Hematopoietic multipotent progenitor cell treated with erythropoietin and hydrocortisone succinate and interleukin-3 and kit ligand, for 15 days (in vitro differentiated cells): ENCODE data around the gene SRSF12.
"Not testable (repeated sequence)": the region's sequence is repeated elsewhere in the genome, so short reads cannot be mapped to it uniquely, and the experiment has no call there.

Source experiments
- DNase-seq: peaks from one replicate; pipeline ENCODE4 v3.0.0-alpha.2; 2015; ENCODE audit warnings: low spot score

Gene SRSF12

GRCh38 chr6:89071036-89071435 lies 46.8 kb downstream of the SRSF12 start:
- no peak for DNase-seq

GRCh38 chr6:89069536-89070163 lies 48.2 kb downstream of the SRSF12 start:
- DNase-seq: no peak

GRCh38 chr6:89068695-89069094 lies 49.2 kb downstream of the SRSF12 start:
- no peak for DNase-seq

GRCh38 chr6:89067796-89068195 lies 50.1 kb downstream of the SRSF12 start:
- DNase-seq: no peak

- no peak for DNase-seq
Observed at GRCh38 chr6:89066940-89067646, 50.8 kb downstream of the SRSF12 start.

- not testable (repeated sequence) for DNase-seq
Observed at GRCh38 chr6:89066121-89066520, 51.8 kb downstream of the SRSF12 start.

- DNase-seq: not testable (repeated sequence)
Observed at GRCh38 chr6:89064931-89065330, 52.9 kb downstream of the SRSF12 start.

GRCh38 chr6:89063881-89064280 lies 54.0 kb downstream of the SRSF12 start:
- no peak for DNase-seq

GRCh38 chr6:89059227-89059626 lies 58.6 kb downstream of the SRSF12 start:
- DNase-seq: no peak

- no peak for DNase-seq
Observed at GRCh38 chr6:89058627-89059026, 59.2 kb downstream of the SRSF12 start.

- DNase-seq: no peak
Observed at GRCh38 chr6:89057759-89058158, 60.1 kb downstream of the SRSF12 start.

- no peak for DNase-seq
Observed at GRCh38 chr6:89054208-89054607, 63.7 kb downstream of the SRSF12 start.

GRCh38 chr6:89051676-89052075 lies 66.2 kb downstream of the SRSF12 start:
- no peak for DNase-seq

GRCh38 chr6:89050697-89051096 lies 67.2 kb downstream of the SRSF12 start:
- no peak for DNase-seq

GRCh38 chr6:89050155-89050554 lies 67.7 kb downstream of the SRSF12 start:
- no peak for DNase-seq

- no peak for DNase-seq
Observed at GRCh38 chr6:89048985-89049384, 68.9 kb downstream of the SRSF12 start.

- DNase-seq: no peak
Observed at GRCh38 chr6:89048288-89048923, 69.5 kb downstream of the SRSF12 start.

GRCh38 chr6:89047473-89047872 lies 70.4 kb downstream of the SRSF12 start:
- no peak for DNase-seq
